ENCODE measurements around the gene NLGN3. TPM values are rescaled to one million over a fixed set of nuclear protein-coding genes. Genes with fewer than 3 reads are reported as not detected.
A peak's percentile ranks its signal among the peaks of the same experiment; 100 is the strongest.

NLGN3 gene
- total RNA-seq, 5 donors from 2014 or later (not counting 1 experiment from before 2014, with no cell fraction given) = 2.9 to 3.7 (median 3.2) TPM

DNA sequence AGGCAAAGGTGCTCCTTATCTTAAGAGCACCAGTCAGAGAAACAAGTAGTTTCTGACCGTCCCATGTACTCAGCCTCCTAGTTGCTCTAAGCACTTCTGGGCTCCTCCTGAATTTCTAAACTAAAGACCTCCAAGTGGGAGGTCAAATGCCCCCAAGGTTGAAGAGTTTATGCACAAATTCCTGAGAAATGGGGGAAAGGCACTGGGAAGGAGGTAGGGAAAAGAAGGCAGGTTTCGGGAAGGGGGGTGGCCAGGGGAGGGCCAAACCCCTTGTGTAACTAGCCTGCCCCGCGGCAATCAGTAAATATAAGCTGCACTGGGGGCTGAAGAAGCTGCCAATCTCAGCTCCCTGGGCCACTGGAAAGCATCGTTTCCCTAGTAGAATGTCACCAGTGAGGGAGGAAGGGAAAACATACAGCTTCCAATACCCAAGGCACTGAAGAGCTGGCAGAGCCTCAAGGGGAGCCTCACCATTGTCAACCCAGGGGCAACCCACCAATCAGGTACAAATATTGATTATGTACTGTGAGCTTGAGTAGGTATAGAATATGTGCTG, 45.6 kb upstream of the NLGN3 start:
- Histone ChIP-seq H3K9me3 (no peaks in the 10 kb centered on the region), H3K36me3 (ENCODE audit: control insufficient read depth in 2 of 2, extremely low read depth in 1 of 2, insufficient read depth in 1 of 2, low read length in 1 of 2) (no peaks in the 10 kb centered on the region), H3K4me1 (ENCODE audit: control insufficient read depth in 1 of 2, extremely low read depth in 1 of 2, insufficient read depth in 2 of 2, low read length in 2 of 2) (peaks cover 11 to 74% of the 10 kb centered on the region in 2 experiments), H3K4me3 (ENCODE audit: control insufficient read depth in 1 of 2, extremely low read depth in 1 of 2, low read length in 1 of 2) (no peak overlapping the region), H3K27me3 (replicated peaks in 1 of 2; ENCODE audit: control insufficient read depth in 2 of 2, extremely low read depth in 1 of 2, insufficient read depth in 2 of 2, low read length in 1 of 2) (no peaks in the 10 kb centered on the region), H3K27ac (ENCODE audit: low read length) (no peak overlapping the region)
- DNase-seq (no peak), ATAC-seq (replicated peaks in 1 of 4) (no peak)
- H3K27me3 Mint-ChIP-seq = peaks cover 0 to 4% of the 10 kb centered on the region in 2 donors
- H3K4me1 Mint-ChIP-seq = peaks cover 70 to 77% (median 70%) of the 10 kb centered on the region in 3 donors
- no peaks in the 10 kb centered on the region for H3K36me3 Mint-ChIP-seq
- H3K27ac Mint-ChIP-seq = peak overlapping the region; percentile 60 to 87
- no peaks in the 10 kb centered on the region for H3K9me3 Mint-ChIP-seq
- POLR2A ChIA-PET = interaction anchor here (0.5 to 1.4 kb wide), 7 partner anchors 9 to 35 kb away, joined by 3 to 9 read pairs (median 5); partner anchors contain the start of genes IL2RG (in 2 of the 2) and MED12 (in 1 of the 2)
- CTCF ChIA-PET = interaction anchor here (0.5 to 4.5 kb wide), 11 partner anchors 9 to 1153 kb away, joined by 3 to 37 read pairs (median 5); partner anchors contain the start of gene MED12 (in 1 of the 2)
- whole genome bisulfite sequencing (ENCODE audit: insufficient coverage) = no CpG with 5 or more reads among the region's 5 CpGs
- no peak overlapping the region for H3K4me3 Mint-ChIP-seq

DNA sequence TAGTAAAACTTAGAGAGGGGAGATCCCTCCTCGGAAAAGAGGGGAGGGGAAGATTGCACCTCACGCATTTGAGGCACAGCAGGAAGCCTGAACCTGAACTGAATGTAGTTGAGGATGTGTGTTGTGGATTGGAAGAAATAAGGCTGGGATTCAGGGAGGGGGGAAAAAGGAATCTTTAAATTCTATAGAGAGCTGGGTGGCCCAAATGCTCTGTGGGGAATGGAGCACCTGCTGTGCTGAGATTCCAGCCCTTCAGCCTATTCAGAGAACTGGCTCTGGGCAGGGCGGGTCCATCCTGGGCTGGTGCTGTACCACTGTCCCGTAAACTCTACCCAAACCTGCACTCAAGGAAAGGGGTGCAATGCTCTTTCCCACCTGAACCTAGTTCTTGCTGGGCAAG, 44.9 kb upstream of the NLGN3 start:
- DNase-seq = no peak
- Histone ChIP-seq H3K9me3 (no peaks in the 10 kb centered on the region), H3K36me3 (ENCODE audit: control insufficient read depth in 2 of 2, extremely low read depth in 1 of 2, insufficient read depth in 1 of 2, low read length in 1 of 2) (no peaks in the 10 kb centered on the region), H3K27ac (ENCODE audit: low read length) (no peak overlapping the region), H3K4me1 (ENCODE audit: control insufficient read depth in 1 of 2, extremely low read depth in 1 of 2, insufficient read depth in 2 of 2, low read length in 2 of 2) (peaks cover 14 to 81% of the 10 kb centered on the region in 2 experiments), H3K4me3 (ENCODE audit: control insufficient read depth in 1 of 2, extremely low read depth in 1 of 2, low read length in 1 of 2) (no peak overlapping the region), H3K27me3 (replicated peaks in 1 of 2; ENCODE audit: control insufficient read depth in 2 of 2, extremely low read depth in 1 of 2, insufficient read depth in 2 of 2, low read length in 1 of 2) (no peaks in the 10 kb centered on the region)
- ATAC-seq (replicated peaks in 1 of 4) = no peak
- Mint-ChIP-seq H3K4me1 (peaks cover 77 to 84% (median 78%) of the 10 kb centered on the region in 3 donors), H3K27me3 (peaks cover 0 to 4% of the 10 kb centered on the region in 2 donors), H3K9me3 (no peaks in the 10 kb centered on the region), H3K27ac (peak overlapping the region; percentile 60 to 87), H3K4me3 (no peak overlapping the region), H3K36me3 (no peaks in the 10 kb centered on the region)
- ChIA-PET POLR2A (interaction anchor here (0.5 to 1.4 kb wide), 7 partner anchors 8 to 35 kb away, joined by 3 to 9 read pairs (median 5); partner anchors contain the start of genes IL2RG (in 2 of the 2) and MED12 (in 1 of the 2)), CTCF (interaction anchor here (0.5 to 4.5 kb wide), 13 partner anchors 9 to 1152 kb away, joined by 3 to 37 read pairs (median 4); partner anchors contain the start of gene MED12 (in 1 of the 2))
- WGBS (ENCODE audit: insufficient coverage) = 50% methylated on average over 1 of the region's 4 CpGs

DNA sequence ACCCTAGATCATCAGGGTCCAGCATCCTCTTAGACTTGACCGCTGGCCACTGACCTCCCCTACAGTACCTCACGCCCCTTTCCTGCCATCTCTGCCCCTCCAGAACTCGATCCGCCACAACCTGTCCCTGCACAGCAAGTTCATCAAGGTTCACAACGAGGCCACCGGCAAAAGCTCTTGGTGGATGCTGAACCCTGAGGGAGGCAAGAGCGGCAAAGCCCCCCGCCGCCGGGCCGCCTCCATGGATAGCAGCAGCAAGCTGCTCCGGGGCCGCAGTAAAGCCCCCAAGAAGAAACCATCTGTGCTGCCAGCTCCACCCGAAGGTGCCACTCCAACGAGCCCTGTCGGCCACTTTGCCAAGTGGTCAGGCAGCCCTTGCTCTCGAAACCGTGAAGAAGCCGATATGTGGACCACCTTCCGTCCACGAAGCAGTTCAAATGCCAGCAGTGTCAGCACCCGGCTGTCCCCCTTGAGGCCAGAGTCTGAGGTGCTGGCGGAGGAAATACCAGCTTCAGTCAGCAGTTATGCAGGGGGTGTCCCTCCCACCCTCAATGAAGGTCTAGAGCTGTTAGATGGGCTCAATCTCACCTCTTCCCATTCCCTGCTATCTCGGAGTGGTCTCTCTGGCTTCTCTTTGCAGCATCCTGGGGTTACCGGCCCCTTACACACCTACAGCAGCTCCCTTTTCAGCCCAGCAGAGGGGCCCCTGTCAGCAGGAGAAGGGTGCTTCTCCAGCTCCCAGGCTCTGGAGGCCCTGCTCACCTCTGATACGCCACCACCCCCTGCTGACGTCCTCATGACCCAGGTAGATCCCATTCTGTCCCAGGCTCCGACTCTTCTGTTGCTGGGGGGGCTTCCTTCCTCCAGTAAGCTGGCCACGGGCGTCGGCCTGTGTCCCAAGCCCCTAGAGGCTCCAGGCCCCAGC, 43.8 kb upstream of the NLGN3 start:
- Histone ChIP-seq H3K4me3 (ENCODE audit: control insufficient read depth in 1 of 2, extremely low read depth in 1 of 2, low read length in 1 of 2) (peak overlapping the region in 1 of 2 donors; percentile 15), H3K9me3 (no peaks in the 10 kb centered on the region), H3K27me3 (replicated peaks in 1 of 2; ENCODE audit: control insufficient read depth in 2 of 2, extremely low read depth in 1 of 2, insufficient read depth in 2 of 2, low read length in 1 of 2) (no peaks in the 10 kb centered on the region), H3K4me1 (ENCODE audit: control insufficient read depth in 1 of 2, extremely low read depth in 1 of 2, insufficient read depth in 2 of 2, low read length in 2 of 2) (peaks cover 18 to 88% of the 10 kb centered on the region in 2 experiments), H3K36me3 (ENCODE audit: control insufficient read depth in 2 of 2, extremely low read depth in 1 of 2, insufficient read depth in 1 of 2, low read length in 1 of 2) (no peaks in the 10 kb centered on the region), H3K27ac (ENCODE audit: low read length) (peak overlapping the region; percentile 29)
- peak in 13 of 35 experiments; percentile 9 to 47 (median 26) for DNase-seq
- Mint-ChIP-seq H3K4me1 (peaks cover 76 to 84% (median 82%) of the 10 kb centered on the region in 3 donors), H3K27me3 (no peaks in the 10 kb centered on the region), H3K27ac (peak overlapping the region; percentile 67 to 90), H3K36me3 (peaks cover 4% of the 10 kb centered on the region), H3K9me3 (no peaks in the 10 kb centered on the region), H3K4me3 (peak overlapping the region in 1 of 3 donors; percentile 22)
- ATAC-seq (replicated peaks in 1 of 4) = peak in 3 of 4 experiments; percentile 24 to 37 (median 32)
- WGBS (ENCODE audit: insufficient coverage) = 85% methylated on average over 11 of the region's 31 CpGs
- POLR2A ChIA-PET = interaction anchor here (0.6 to 3.3 kb wide), 6 partner anchors 9 to 100 kb away, joined by 3 to 22 read pairs (median 11); partner anchors contain the start of genes IL2RG (in 1 of the 2) and MED12 (in 1 of the 2)
- CTCF ChIA-PET = interaction anchor here (0.6 to 4.5 kb wide), 8 partner anchors 10 to 122 kb away, joined by 3 to 37 read pairs (median 5); partner anchors contain the start of genes IL2RG (in 2 of the 2), GJB1 (in 1 of the 2) and MED12 (in 1 of the 2)

DNA sequence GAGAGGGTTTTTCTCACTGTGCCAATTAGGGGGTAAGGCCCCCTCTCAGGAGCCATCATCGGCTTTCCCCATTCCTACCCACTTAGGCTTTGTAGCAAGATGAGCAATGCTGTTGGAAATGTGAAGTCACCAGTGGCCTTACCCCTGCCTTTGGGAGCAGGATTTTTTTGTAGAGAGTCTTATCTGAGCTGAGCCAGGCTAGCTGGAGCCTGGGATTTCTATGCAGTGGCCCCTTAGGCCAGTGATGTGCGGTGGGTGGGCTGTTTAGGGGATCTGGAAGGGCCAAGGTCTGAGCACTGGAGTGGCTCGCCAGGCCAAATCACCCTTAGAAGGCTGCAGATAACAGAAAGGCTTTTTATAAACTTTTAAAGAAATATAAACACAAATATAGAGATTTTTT, 42.3 kb upstream of the NLGN3 start:
- POLR2A ChIA-PET = interaction anchor here (0.5 to 3.3 kb wide), 6 partner anchors 9 to 27 kb away, joined by 3 to 28 read pairs (median 5); partner anchors contain the start of genes IL2RG (in 2 of the 2) and MED12 (in 2 of the 2)
- Mint-ChIP-seq H3K4me1 (peaks cover 80 to 92% (median 88%) of the 10 kb centered on the region in 3 donors), H3K27me3 (no peaks in the 10 kb centered on the region), H3K27ac (peak overlapping the region; percentile 90 to 91), H3K4me3 (peak overlapping the region in 1 of 3 donors; percentile 80), H3K36me3 (peaks cover 14% of the 10 kb centered on the region), H3K9me3 (no peaks in the 10 kb centered on the region)
- peak overlapping the region; percentile 82 for H3K27ac ChIP-seq (ENCODE audit: low read length)
- no peak for DNase-seq
- H3K4me3 ChIP-seq (ENCODE audit: control insufficient read depth in 1 of 2, extremely low read depth in 1 of 2, low read length in 1 of 2) = no peak overlapping the region
- no peak for ATAC-seq (replicated peaks in 1 of 4)
- no CpG with 5 or more reads among the region's 3 CpGs for WGBS (ENCODE audit: insufficient coverage)
- no peaks in the 10 kb centered on the region for H3K27me3 ChIP-seq (replicated peaks in 1 of 2; ENCODE audit: control insufficient read depth in 2 of 2, extremely low read depth in 1 of 2, insufficient read depth in 2 of 2, low read length in 1 of 2)
- H3K9me3 ChIP-seq = no peaks in the 10 kb centered on the region
- H3K4me1 ChIP-seq (ENCODE audit: control insufficient read depth in 1 of 2, extremely low read depth in 1 of 2, insufficient read depth in 2 of 2, low read length in 2 of 2) = peaks cover 24 to 94% of the 10 kb centered on the region in 2 experiments
- peaks cover under 1 to 8% of the 10 kb centered on the region in 2 donors for H3K36me3 ChIP-seq (ENCODE audit: control insufficient read depth in 2 of 2, extremely low read depth in 1 of 2, insufficient read depth in 1 of 2, low read length in 1 of 2)
- CTCF ChIA-PET = interaction anchor here (0.6 to 4.5 kb wide), 5 partner anchors 9 to 263 kb away, joined by 3 to 37 read pairs (median 8); partner anchors contain the start of genes IL2RG (in 1 of the 2) and MED12 (in 1 of the 2)

DNA sequence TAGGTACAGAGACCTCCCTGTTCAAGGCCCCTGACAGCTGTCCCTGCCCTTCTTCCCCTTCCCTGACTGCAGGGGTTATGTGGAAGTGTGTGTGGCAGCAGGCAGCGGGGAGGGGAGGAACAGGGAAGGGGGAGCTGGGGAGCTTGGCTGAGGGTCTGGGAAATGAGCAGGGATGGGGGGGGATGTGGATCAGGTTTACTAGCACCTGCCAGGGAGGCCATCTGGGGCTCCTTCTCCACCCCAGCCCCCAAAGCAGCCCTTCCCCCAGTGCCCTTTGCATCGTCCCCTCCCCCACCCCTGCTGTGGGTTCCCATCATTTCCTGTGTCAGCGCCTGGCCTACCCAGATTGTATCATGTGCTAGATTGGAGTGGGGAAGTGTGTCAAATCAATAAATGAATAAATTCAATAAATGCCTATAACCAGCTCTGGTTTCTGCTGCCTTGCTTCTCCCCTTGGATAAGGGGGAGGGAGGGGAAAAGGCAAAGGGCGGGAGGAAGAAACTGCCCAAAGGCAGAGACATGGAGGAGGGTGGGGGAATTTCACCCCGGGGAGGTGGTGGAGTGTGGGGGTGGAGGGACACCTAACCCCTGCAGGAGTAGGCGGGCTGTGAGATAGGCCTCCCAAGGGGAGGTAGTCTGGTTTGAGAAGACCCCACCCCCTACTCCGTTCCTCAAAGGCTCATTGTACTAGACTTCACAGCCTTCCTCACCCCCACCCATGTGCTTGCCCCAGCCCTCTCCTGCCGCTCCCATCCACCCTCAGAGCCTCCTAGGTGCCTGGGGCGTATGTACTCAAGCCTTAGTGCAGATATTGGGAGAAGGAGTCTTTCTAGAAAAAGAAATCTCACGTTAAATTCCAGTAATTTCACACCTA, 41.3 kb upstream of the NLGN3 start:
- peak overlapping the region; percentile 53 to 80 (median 65) for H3K4me3 Mint-ChIP-seq
- H3K27me3 Mint-ChIP-seq = no peaks in the 10 kb centered on the region
- no peaks in the 10 kb centered on the region for H3K27me3 ChIP-seq (replicated peaks in 1 of 2; ENCODE audit: control insufficient read depth in 2 of 2, extremely low read depth in 1 of 2, insufficient read depth in 2 of 2, low read length in 1 of 2)
- peak in 34 of 35 experiments; percentile 29 to 72 (median 56) for DNase-seq
- POLR2A ChIA-PET = interaction anchor here (0.7 to 3.3 kb wide), 5 partner anchors 8 to 26 kb away, joined by 3 to 28 read pairs (median 4); partner anchors contain the start of genes IL2RG (in 2 of the 2) and MED12 (in 1 of the 2)
- H3K9me3 Mint-ChIP-seq = no peaks in the 10 kb centered on the region
- peak overlapping the region; percentile 30 to 61 for H3K4me3 ChIP-seq (ENCODE audit: control insufficient read depth in 1 of 2, extremely low read depth in 1 of 2, low read length in 1 of 2)
- peaks cover 27 to 95% of the 10 kb centered on the region in 2 experiments for H3K4me1 ChIP-seq (ENCODE audit: control insufficient read depth in 1 of 2, extremely low read depth in 1 of 2, insufficient read depth in 2 of 2, low read length in 2 of 2)
- H3K27ac Mint-ChIP-seq = peak overlapping the region; percentile 90 to 97
- no peaks in the 10 kb centered on the region for H3K9me3 ChIP-seq
- peak; percentile 38 to 65 (median 44) for ATAC-seq (replicated peaks in 1 of 4)
- H3K36me3 Mint-ChIP-seq = peaks cover 23% of the 10 kb centered on the region
- WGBS (ENCODE audit: insufficient coverage) = no CpG with 5 or more reads among the region's 10 CpGs
- peak overlapping the region; percentile 82 for H3K27ac ChIP-seq (ENCODE audit: low read length)
- CTCF ChIA-PET = interaction anchor here (0.6 to 4.5 kb wide), 4 partner anchors 8 to 40 kb away, joined by 3 to 37 read pairs (median 16); partner anchors contain the start of genes IL2RG (in 1 of the 2) and MED12 (in 1 of the 2)
- peaks cover 85 to 92% (median 91%) of the 10 kb centered on the region in 3 donors for H3K4me1 Mint-ChIP-seq
- H3K36me3 ChIP-seq (ENCODE audit: control insufficient read depth in 2 of 2, extremely low read depth in 1 of 2, insufficient read depth in 1 of 2, low read length in 1 of 2) = peaks cover 4 to 19% of the 10 kb centered on the region in 2 donors
